Measurements from ENCODE around the gene LMX1A.

Gene LMX1A

GRCh38 chr1:165284454-165284853 lies 72.1 kb downstream of the LMX1A start:
- no peak for FAIRE-seq
- no peak for DNase-seq (ENCODE audit: extremely low spot score, insufficient read length, low read depth)

GRCh38 chr1:165281207-165281901 lies 75.2 kb downstream of the LMX1A start:
- DNase-seq (ENCODE audit: extremely low spot score, insufficient read length, low read depth) (no peak), FAIRE-seq (no peak)

GRCh38 chr1:165279882-165280281 lies 76.6 kb downstream of the LMX1A start:
- FAIRE-seq: no peak
- DNase-seq (ENCODE audit: extremely low spot score, insufficient read length, low read depth): no peak

GRCh38 chr1:165276314-165276713 lies 80.2 kb downstream of the LMX1A start:
- no peak for FAIRE-seq
- DNase-seq (ENCODE audit: extremely low spot score, insufficient read length, low read depth): no peak

GRCh38 chr1:165265196-165265838 lies 91.2 kb downstream of the LMX1A start:
- DNase-seq (ENCODE audit: extremely low spot score, insufficient read length, low read depth) (no peak), FAIRE-seq (no peak)

GRCh38 chr1:165259706-165260428 lies 96.6 kb downstream of the LMX1A start:
- FAIRE-seq (no peak), DNase-seq (ENCODE audit: extremely low spot score, insufficient read length, low read depth) (no peak)

GRCh38 chr1:165259236-165259635 lies 97.3 kb downstream of the LMX1A start:
- FAIRE-seq (no peak), DNase-seq (ENCODE audit: extremely low spot score, insufficient read length, low read depth) (no peak)

GRCh38 chr1:165257969-165258459 lies 98.5 kb downstream of the LMX1A start:
- FAIRE-seq (peak; percentile 76), DNase-seq (ENCODE audit: extremely low spot score, insufficient read length, low read depth) (peak; percentile 25)

GRCh38 chr1:165254896-165255625 lies 101.5 kb downstream of the LMX1A start:
- DNase-seq (ENCODE audit: extremely low spot score, insufficient read length, low read depth): no peak
- no peak for FAIRE-seq

GRCh38 chr1:165254376-165254775 lies 102.1 kb downstream of the LMX1A start:
- no peak for DNase-seq (ENCODE audit: extremely low spot score, insufficient read length, low read depth)
- no peak for FAIRE-seq

- no peak for FAIRE-seq
- no peak for DNase-seq (ENCODE audit: extremely low spot score, insufficient read length, low read depth)
These were observed 102.7 kb downstream of the LMX1A start for GRCh38 chr1:165253818-165254254.

GRCh38 chr1:165248969-165249571 lies 107.4 kb downstream of the LMX1A start:
- FAIRE-seq (no peak), DNase-seq (ENCODE audit: extremely low spot score, insufficient read length, low read depth) (no peak)

GRCh38 chr1:165241952-165242351 lies 114.6 kb downstream of the LMX1A start:
- DNase-seq (ENCODE audit: extremely low spot score, insufficient read length, low read depth) (no peak), FAIRE-seq (no peak)

GRCh38 chr1:165241321-165241720 lies 115.2 kb downstream of the LMX1A start:
- no peak for DNase-seq (ENCODE audit: extremely low spot score, insufficient read length, low read depth)
- FAIRE-seq: no peak

- FAIRE-seq (no peak), DNase-seq (ENCODE audit: extremely low spot score, insufficient read length, low read depth) (no peak)
These were observed 116.0 kb downstream of the LMX1A start for GRCh38 chr1:165240492-165240891.

- FAIRE-seq: no peak
- no peak for DNase-seq (ENCODE audit: extremely low spot score, insufficient read length, low read depth)
These were observed 116.6 kb downstream of the LMX1A start for GRCh38 chr1:165239873-165240272.

GRCh38 chr1:165235777-165236291 lies 120.7 kb downstream of the LMX1A start:
- FAIRE-seq: no peak
- no peak for DNase-seq (ENCODE audit: extremely low spot score, insufficient read length, low read depth)

- FAIRE-seq (no peak), DNase-seq (ENCODE audit: extremely low spot score, insufficient read length, low read depth) (no peak)
These were observed 121.2 kb downstream of the LMX1A start for GRCh38 chr1:165235155-165235776.

- no peak for DNase-seq (ENCODE audit: extremely low spot score, insufficient read length, low read depth)
These were observed 122.4 kb downstream of the LMX1A start for GRCh38 chr1:165234149-165234548.

More at GRCh38 chr1:165234149-165234548, 122.4 kb downstream of the LMX1A start:
- no peak for FAIRE-seq
